GM18861 (cell line): ENCODE data around the gene ZNF292.
"Not testable (repeated sequence)": the region's sequence is repeated elsewhere in the genome, so short reads cannot be mapped to it uniquely, and the experiment has no call there.

Experiments used
- ATAC-seq: cut with Tn5 transposase; IDR thresholded peaks from one replicate; pipeline ENCODE4 v1.9.1; 2021; ENCODE audit not compliant: unreplicated experiment

ZNF292 gene

DNA sequence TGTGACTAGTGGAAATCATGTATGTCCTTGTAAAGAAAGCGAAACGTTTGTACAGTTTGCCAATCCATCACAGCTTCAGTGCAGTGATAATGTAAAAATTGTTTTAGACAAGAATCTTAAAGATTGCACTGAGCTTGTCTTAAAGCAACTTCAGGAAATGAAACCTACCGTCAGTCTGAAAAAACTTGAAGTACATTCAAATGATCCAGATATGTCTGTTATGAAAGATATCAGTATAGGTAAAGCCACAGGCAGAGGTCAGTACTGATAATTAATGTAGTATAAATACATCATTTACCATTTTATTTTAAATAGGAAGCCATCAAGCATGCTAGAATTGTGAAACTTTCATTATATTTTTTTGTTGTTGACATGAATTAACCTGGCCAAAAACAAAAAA lies 106.2 kb downstream of the ZNF292 start:
- ATAC-seq: no peak

DNA sequence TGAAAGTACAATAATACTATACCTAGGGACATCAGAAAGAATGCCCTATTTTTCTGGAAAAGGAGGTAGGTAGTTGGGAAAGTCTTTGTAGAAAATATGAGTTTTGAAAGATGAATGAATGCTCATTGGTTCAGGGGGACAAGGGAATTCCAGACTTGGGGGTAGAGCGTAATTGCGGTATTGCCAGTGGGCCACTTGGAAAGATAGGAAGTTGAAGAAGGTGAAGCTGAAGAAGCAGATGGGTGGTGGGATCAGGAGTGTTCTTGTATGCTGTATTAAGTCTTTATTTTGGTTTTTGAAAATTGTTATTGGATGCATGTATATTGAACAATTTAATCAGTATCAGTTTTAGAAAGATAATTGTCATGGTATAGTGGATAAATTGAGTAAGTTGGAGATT lies 109.1 kb downstream of the ZNF292 start:
- ATAC-seq: no peak

DNA sequence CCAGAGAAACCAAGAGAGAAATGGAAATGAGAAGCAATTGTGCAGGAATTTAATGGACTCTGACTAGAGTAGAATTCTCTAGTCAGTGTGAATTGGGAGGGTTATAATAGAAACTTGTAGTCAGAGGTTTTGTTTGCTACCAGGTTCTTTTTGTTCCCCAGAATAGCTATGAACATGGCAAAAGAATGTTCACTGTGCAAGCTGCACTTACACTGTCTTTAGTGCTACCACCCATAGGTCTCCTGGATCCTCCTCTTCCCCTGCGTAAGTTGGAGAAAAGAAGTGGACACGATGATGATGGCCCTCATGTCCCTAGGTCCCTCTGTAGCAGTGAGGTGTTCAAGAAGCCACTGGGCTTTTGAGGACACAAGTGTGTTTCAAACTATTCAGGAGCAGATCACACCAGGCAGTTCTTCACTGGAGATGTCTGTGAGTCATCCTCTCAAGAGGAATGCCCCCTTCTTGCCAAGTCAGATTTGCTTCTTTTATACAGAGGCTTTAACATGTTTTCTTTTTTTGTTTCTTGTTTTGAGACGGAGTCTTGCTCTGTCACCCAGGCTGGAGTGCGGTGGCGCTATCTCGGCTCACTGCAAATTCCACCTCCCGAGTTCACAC lies 119.4 kb downstream of the ZNF292 start:
- ATAC-seq: no peak

- ATAC-seq: no peak
These were observed 121.3 kb downstream of the ZNF292 start for GRCh38 chr6:87276624-87277023.

DNA sequence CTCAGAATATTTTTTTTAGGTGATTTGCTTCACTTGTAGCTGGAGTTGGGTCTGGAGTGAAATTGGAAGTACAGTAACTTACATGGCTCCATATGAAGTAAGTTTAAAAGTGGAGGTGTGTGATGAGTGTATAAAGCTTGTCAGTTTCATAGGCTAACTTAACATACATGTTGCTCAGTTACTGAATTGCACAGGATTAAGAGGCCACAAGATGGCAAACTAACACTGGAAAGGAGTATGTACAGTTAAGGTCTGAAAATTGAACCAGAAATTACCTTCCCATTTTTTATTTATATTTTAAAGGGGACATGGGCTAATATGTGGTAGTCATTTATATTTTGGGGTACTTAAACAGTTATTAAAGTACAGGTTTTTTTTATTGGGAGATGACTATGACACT lies 121.8 kb downstream of the ZNF292 start:
- ATAC-seq: no peak

- no peak for ATAC-seq
These were observed 123.8 kb downstream of the ZNF292 start for GRCh38 chr6:87279196-87279595.

DNA sequence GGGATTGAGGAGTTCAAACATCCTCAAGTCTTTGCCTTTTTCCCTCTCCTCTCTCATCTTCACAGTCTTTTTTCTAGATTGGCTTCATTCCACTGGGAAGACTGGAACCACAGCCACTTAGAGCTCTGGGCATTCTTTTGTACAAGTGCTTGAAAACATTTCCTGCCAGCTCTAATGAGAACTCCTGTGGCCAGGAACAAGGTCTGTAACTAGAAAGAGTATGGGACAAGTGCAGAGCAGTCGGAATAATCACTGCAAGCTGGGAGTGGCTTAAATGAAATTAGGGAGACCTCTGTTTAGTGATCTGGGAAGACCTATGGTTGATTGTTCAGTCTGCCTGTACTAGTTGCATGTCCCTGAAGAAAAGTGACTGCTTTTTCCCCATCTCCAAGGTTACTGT lies 126.1 kb downstream of the ZNF292 start:
- ATAC-seq: no peak

DNA sequence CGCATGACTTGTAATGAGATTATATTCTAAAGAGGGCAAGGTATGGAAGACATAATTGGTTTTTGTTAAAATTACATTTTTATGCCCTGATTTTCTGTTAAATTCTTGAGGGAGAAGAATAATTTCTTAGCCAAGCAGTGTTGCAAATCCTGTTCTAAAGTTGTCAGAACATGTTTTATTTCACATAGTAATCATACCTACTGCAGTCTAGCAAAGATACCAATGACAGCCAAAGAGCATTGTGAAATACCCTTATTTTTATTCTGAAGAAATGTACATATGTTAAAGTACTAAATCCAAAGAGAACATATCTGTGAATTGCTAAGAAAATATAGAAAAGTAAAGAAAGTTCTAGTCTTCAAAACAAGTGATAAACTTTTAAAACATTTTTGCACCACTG lies 127.4 kb downstream of the ZNF292 start:
- no peak for ATAC-seq

- ATAC-seq: no peak
These were observed 128.1 kb downstream of the ZNF292 start for GRCh38 chr6:87283461-87283860.

- no peak for ATAC-seq
These were observed 131.9 kb downstream of the ZNF292 start for GRCh38 chr6:87287251-87287650.

GRCh38 chr6:87289571-87289970 lies 134.2 kb downstream of the ZNF292 start:
- ATAC-seq: no peak

DNA sequence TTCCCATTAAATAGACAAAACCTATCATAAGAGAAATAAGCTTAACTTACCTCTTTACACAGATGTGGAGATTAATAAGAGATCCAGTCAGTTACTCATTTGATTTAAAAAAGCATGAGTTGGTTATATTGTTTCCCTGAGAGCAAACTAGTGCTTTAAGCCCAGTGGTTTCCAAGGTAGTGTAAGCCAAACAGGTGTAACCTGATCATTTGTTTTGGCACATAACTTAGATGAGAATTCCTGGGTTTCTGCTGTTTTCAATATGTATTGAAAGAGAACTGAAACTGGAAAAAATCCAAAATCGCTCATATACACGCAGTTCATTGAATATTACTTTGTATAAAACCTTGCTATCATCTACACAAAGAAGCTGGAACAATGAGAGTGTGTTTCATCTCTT lies 136.5 kb downstream of the ZNF292 start:
- no peak for ATAC-seq

DNA sequence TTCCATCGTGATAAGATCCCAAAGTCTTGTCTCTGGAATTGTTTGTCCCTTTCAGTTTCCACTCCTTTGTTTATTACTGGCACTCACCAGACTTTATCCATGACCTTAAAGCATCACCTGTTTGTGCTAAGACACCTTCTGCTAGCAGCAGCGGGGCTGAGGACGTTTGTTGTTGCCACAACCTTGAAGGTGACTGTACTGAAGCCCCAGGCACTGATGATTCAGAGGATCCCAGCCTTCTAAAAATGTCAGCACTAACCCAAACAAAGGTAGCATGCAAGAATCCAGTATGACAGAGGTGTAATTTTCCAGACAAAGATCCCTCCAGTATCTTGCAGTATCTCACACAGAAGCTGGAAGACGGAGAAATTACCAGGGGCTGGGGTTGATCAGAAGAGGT lies 138.2 kb downstream of the ZNF292 start:
- ATAC-seq: no peak

DNA sequence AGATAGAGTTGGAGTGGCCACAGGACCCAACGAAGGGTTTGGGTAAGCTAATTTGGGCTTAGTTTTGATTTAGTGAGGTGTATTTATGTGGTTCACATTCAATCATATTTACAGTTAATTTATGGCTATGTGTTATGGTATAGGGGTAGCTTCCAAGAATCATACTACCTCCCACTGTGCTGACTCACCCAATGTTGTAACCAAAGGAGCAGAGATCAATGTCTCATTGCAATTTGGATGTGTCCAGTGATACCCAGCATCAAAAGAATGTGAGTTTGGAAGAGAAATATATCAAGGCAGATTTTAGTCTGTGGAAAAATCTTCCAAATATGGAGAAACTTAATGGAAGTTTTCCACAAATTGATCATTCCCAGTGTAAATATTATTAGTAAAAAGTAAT lies 141.8 kb downstream of the ZNF292 start:
- ATAC-seq: no peak

- not testable (repeated sequence) for ATAC-seq
These were observed 145.9 kb downstream of the ZNF292 start for GRCh38 chr6:87301277-87301676.

DNA sequence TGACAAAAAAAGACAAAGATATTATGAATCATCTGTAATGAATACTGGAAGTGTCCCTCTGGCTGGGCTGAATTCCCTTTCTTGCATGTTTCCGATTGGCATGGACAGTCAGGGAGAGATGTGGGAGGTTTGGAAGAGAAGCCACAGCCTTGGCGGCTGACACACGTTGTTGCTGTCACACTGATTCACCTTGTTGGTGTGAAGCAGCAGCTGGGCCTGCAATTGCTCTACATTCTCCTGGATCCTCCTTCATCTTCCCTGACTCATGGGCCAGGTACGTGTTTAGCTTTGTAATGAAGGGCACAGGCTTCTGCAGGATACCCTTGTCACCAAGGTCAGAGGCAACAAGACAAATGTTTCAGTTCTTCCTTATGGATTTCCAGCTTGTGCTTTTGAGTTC lies 153.6 kb downstream of the ZNF292 start:
- no peak for ATAC-seq

- ATAC-seq: no peak
These were observed 157.5 kb downstream of the ZNF292 start for GRCh38 chr6:87312860-87313259.
